ENCODE data around the gene PCMT1. TPM values are rescaled to one million over a fixed set of nuclear protein-coding genes. Genes with fewer than 3 reads are reported as not detected.

The PCMT1 gene
- total and polyA plus RNA-seq, 9 of the 15 experiments (the other 6 are each of a cell fraction or from before 2014, with no cell fraction given): 217 to 541 (median 327) TPM

DNA sequence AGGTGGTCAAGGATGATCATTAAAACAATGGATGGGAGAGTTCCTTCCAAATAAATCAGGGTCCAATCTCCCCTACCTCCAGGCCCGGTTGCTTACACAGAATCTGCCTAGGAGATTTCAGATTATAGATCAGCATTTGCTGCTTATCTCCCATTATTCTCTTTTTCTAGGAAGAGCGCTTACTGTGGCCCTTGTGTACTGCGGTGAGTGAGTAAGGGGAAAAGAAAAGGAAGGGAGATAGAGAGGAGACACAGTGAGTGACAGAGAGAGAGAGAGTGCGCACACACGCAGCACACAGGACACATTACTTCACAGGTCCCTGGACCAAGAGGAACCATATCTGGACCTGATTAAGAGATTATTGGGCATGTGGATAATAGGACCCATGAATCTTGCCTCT, 37.8 kb upstream of the PCMT1 start (continued):
- TF ChIP-seq, protein P1, sequence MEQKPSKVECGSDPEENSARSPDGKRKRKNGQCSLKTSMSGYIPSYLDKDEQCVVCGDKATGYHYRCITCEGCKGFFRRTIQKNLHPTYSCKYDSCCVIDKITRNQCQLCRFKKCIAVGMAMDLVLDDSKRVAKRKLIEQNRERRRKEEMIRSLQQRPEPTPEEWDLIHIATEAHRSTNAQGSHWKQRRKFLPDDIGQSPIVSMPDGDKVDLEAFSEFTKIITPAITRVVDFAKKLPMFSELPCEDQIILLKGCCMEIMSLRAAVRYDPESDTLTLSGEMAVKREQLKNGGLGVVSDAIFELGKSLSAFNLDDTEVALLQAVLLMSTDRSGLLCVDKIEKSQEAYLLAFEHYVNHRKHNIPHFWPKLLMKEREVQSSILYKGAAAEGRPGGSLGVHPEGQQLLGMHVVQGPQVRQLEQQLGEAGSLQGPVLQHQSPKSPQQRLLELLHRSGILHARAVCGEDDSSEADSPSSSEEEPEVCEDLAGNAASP (IDR thresholded peaks at IDR 0.05): no peak
- TF ChIP-seq SMARCA4 (IDR thresholded peaks at IDR 0.05) (peak; percentile 56), KDM1A (IDR thresholded peaks at IDR 0.05) (peak in 1 of 2 experiments; percentile 57; a peak in 1 of 4 replicates), RUNX1 (IDR thresholded peaks at IDR 0.05; ENCODE audit: low read depth) (no peak)
- TF ChIP-seq, protein P2, sequence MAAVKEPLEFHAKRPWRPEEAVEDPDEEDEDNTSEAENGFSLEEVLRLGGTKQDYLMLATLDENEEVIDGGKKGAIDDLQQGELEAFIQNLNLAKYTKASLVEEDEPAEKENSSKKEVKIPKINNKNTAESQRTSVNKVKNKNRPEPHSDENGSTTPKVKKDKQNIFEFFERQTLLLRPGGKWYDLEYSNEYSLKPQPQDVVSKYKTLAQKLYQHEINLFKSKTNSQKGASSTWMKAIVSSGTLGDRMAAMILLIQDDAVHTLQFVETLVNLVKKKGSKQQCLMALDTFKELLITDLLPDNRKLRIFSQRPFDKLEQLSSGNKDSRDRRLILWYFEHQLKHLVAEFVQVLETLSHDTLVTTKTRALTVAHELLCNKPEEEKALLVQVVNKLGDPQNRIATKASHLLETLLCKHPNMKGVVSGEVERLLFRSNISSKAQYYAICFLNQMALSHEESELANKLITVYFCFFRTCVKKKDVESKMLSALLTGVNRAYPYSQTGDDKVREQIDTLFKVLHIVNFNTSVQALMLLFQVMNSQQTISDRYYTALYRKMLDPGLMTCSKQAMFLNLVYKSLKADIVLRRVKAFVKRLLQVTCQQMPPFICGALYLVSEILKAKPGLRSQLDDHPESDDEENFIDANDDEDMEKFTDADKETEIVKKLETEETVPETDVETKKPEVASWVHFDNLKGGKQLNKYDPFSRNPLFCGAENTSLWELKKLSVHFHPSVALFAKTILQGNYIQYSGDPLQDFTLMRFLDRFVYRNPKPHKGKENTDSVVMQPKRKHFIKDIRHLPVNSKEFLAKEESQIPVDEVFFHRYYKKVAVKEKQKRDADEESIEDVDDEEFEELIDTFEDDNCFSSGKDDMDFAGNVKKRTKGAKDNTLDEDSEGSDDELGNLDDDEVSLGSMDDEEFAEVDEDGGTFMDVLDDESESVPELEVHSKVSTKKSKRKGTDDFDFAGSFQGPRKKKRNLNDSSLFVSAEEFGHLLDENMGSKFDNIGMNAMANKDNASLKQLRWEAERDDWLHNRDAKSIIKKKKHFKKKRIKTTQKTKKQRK (IDR thresholded peaks at IDR 0.05; ENCODE audit: borderline replicate concordance, low read depth, low read length): no peak

DNA sequence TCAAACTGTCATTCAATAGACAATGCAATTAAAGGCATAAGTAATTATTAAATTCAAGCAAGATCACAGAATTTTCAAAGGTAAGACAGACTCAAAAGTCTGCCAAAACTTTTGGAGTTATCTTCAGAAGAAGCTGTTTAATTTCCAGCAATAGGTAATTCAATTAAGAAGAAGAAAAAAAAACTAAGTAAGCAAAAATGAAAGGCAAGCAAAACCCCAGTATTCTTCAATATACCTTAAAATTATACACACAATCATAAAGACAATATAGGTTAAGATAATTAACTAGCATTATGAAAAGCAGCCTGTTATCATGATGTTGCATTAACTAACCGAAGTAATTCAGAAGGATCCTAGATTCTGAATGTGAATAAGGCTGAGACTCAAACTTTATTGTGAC, 35.1 kb upstream of the PCMT1 start:
- H3K4me2 ChIP-seq (ENCODE audit: insufficient read depth, low read length): no peak overlapping the region
- no peaks in the 10 kb centered on the region for H3K9me3 ChIP-seq (replicated peaks; ENCODE audit: control insufficient read depth, insufficient read depth, low read depth, low read length)
- no peak overlapping the region for H3K4me3 ChIP-seq
- DNase-seq (ENCODE audit: extremely low read depth in 1 of 4, low spot score in 3 of 4) (no peak), FAIRE-seq (no peak), ATAC-seq (no peak)
- H3K27ac ChIP-seq (ENCODE audit: extremely low read depth, low read depth, low read length): no peak overlapping the region
- no TSS peak for BruUV-seq (replicated peaks)
- WGBS (ENCODE audit: insufficient coverage, low coverage, missing lambda C conversion rate): 96% methylated on average over 1 of the region's 1 CpG
- no peak overlapping the region for H2AFZ ChIP-seq (ENCODE audit: low read depth, low read length)
- H3K4me1 ChIP-seq (replicated peaks in 1 of 2; ENCODE audit: control insufficient read depth in 2 of 2, insufficient read depth in 2 of 2, low read length in 2 of 2): peaks cover 20 to 21% of the 10 kb centered on the region in 2 experiments; a peak in 4 of 5 replicates
- POLR2A ChIA-PET: interaction anchor here (1.0 kb wide), 1 partner anchor 34 kb away, joined by 3 read pairs; no protein-coding TSS in a partner anchor
- H3K79me2 ChIP-seq (ENCODE audit: control insufficient read depth, insufficient read depth, low read length): peaks cover 90% of the 10 kb centered on the region
- intact Hi-C loops (cut with micrococcal nuclease): no loop called here
- no peaks in the 10 kb centered on the region for H3K9me1 ChIP-seq (ENCODE audit: control insufficient read depth, insufficient read depth, low read length)
- H3K9ac ChIP-seq (ENCODE audit: insufficient read depth in 1 of 2, low read depth in 2 of 2, low read length in 2 of 2): no peak overlapping the region
- peaks cover 36% of the 10 kb centered on the region; the same call in 2 of the 3 replicates for H3K36me3 ChIP-seq (ENCODE audit: control insufficient read depth, insufficient read depth, low read length)
- H3K27me3 ChIP-seq (ENCODE audit: control insufficient read depth in 2 of 2, insufficient read depth in 2 of 2, low read length in 2 of 2): no peaks in the 10 kb centered on the region
- TF ChIP-seq ZNF316 (IDR thresholded peaks at IDR 0.05): peak; percentile 88
- peak; percentile 68; the same call in 1 of the 2 replicates for TF ChIP-seq C11orf30 (IDR thresholded peaks at IDR 0.05; ENCODE audit: low read depth)
- no peak for TF ChIP-seq ZNF583 (CRISPR knock-in tag; IDR thresholded peaks at IDR 0.05)
- TF ChIP-seq, protein P3, sequence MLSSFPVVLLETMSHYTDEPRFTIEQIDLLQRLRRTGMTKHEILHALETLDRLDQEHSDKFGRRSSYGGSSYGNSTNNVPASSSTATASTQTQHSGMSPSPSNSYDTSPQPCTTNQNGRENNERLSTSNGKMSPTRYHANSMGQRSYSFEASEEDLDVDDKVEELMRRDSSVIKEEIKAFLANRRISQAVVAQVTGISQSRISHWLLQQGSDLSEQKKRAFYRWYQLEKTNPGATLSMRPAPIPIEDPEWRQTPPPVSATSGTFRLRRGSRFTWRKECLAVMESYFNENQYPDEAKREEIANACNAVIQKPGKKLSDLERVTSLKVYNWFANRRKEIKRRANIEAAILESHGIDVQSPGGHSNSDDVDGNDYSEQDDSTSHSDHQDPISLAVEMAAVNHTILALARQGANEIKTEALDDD (IDR thresholded peaks at IDR 0.05): no peak
- TF ChIP-seq ZKSCAN8 (CRISPR knock-in tag; IDR thresholded peaks at IDR 0.05): no peak
- peak; percentile 43; the same call in 1 of the 2 replicates for TF ChIP-seq MAFG (tag; conservative IDR thresholded peaks at IDR 0.05)
- no peak for TF ChIP-seq MCM3 (IDR thresholded peaks at IDR 0.05)
- no peak for TF ChIP-seq ZKSCAN3 (CRISPR knock-in tag; IDR thresholded peaks at IDR 0.05)
- TF ChIP-seq ZNF324 (CRISPR knock-in tag; IDR thresholded peaks at IDR 0.05): no peak
- TF ChIP-seq ZFX (CRISPR knock-in tag; IDR thresholded peaks at IDR 0.05): no peak
- in situ Hi-C loops (cut with MboI): no loop called here
- H4K20me1 ChIP-seq (replicated peaks; ENCODE audit: control insufficient read depth, insufficient read depth, low read length): peaks cover 23% of the 10 kb centered on the region; the same call in 1 of the 2 replicates
- CTCF ChIA-PET (ENCODE audit: low intra/inter-chr PET ratio): no interaction called here
